Ishikawa (cell line): ENCODE results near the gene DCC.

Source experiments
- RAD21 ChIP-seq: IDR thresholded peaks from 2 replicates; pipeline ENCODE4 v1.6.1; 2012; ENCODE audit warnings: low read depth
- TF ChIP-seq, protein P1 (sequence below): IDR thresholded peaks from 2 replicates; pipeline ENCODE4 v1.6.1; 2012

DNA sequence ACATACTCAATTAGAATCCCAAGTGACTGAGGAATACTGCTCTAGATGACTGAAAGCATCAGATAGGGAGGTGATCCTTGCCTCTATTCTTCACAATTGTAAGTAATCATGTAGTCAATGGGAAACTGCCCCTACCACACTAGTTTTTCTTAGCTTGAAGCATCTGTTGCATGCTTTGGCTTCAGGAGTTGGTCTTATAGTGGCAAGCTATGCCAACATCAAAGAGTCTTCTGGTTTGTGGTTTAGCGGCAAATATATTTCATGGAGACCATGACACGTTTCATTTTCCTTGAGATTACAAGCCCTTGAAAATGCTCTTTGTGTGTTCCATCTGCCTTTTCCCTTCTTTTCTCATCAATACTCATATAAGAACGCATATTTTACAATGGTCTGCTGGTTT is 12.9 kb downstream of the DCC start:
- no peak for TF ChIP-seq RAD21
- TF ChIP-seq, protein P1, sequence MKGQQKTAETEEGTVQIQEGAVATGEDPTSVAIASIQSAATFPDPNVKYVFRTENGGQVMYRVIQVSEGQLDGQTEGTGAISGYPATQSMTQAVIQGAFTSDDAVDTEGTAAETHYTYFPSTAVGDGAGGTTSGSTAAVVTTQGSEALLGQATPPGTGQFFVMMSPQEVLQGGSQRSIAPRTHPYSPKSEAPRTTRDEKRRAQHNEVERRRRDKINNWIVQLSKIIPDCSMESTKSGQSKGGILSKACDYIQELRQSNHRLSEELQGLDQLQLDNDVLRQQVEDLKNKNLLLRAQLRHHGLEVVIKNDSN = no peak
